ENCODE measurements around the gene HOXA10.

HOXA10 gene

DNA sequence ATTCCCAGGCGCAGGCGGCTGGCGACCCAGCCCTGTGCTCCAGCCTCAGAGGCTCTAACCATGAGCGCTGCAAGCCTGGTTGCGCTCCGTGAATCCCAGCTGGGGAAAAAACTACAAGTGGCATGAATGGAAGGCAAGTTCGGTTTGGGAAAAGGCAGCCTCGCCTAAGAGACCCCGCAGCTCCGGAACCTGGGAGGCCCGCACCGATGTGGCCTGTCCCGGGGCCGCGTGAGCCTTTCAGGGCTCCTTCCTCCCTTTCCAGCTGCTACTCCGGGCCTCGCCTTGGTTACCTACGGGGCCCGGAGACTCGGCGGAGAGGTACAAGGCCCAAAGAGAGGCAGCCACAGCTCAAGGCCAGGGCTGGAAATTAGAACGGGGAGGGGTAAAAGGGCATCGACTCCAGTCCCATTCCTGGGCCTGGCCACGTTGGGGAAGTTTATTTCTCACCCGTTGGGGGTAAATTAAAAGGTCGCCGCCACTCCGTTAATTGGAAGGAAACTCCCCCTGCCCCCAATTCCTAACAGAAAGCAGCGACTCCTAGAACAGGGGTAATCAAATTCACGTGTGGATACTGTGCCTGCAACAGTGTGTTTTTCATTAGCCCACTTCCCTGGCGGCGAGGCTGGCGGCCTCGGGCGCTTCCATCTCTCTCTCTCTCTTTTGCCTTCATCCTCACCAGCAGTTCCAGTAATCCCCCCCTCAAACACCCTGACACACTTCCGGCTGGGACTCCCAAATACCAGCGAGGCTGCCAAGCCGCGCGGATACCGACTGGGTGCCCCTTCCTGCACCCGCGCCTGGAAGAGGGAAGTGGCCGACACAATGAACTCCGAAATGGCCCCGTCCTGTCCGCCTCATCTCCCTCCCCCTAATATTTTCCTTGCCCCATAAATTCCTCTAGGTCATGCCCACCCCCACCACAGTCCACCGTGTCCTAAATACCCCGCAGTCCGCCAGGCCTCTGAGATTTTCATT, 7.3 kb downstream of the HOXA10 start:
- no peak for DNase-seq
- TF ChIP-seq GATA1 (IDR thresholded peaks at IDR 0.05; ENCODE audit: low read depth, low read length) (no peak), POLR2A (IDR thresholded peaks at IDR 0.05; ENCODE audit: low read length) (no peak)

DNA sequence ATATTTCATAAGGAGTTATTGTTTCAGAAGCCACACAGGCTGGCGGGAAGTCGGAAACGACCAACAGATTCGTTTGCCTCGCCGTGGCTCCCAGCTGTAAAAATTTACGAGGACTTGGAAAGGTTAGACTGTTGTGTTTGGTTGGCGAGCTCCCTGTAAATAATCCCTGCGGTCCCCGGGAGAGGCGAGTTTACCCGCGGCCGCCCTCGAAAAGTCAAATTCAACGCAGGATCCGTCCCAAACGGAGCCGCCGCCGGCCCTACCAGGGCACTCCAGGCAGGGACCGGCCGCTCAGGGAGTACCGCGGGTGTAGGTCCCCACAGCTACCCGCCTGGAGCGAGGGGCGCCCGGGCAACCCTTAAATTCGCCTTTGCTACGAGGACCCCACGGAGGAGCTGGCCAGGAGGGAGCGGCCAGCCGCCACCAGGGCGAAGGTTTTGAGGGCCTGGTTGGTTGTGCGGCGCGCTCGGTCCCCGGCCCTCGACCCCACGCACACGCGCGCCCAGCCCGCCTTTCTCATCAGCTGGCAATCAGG, 8.1 kb downstream of the HOXA10 start:
- DNase-seq = no peak
- TF ChIP-seq GATA1 (IDR thresholded peaks at IDR 0.05; ENCODE audit: low read depth, low read length) (no peak), POLR2A (IDR thresholded peaks at IDR 0.05; ENCODE audit: low read length) (no peak)

- peak; percentile 32 to 49 for DNase-seq
- TF ChIP-seq GATA1 (IDR thresholded peaks at IDR 0.05; ENCODE audit: low read depth, low read length) (no peak), POLR2A (IDR thresholded peaks at IDR 0.05; ENCODE audit: low read length) (no peak)
Measured at GRCh38 chr7:27165089-27165995, 8.8 kb downstream of the HOXA10 start, which contains the start of gene HOXA9. Gene HOXA9 (minus strand): TSS chr7:27165537. CDS start chr7:27165457, 80 bp downstream.

DNA sequence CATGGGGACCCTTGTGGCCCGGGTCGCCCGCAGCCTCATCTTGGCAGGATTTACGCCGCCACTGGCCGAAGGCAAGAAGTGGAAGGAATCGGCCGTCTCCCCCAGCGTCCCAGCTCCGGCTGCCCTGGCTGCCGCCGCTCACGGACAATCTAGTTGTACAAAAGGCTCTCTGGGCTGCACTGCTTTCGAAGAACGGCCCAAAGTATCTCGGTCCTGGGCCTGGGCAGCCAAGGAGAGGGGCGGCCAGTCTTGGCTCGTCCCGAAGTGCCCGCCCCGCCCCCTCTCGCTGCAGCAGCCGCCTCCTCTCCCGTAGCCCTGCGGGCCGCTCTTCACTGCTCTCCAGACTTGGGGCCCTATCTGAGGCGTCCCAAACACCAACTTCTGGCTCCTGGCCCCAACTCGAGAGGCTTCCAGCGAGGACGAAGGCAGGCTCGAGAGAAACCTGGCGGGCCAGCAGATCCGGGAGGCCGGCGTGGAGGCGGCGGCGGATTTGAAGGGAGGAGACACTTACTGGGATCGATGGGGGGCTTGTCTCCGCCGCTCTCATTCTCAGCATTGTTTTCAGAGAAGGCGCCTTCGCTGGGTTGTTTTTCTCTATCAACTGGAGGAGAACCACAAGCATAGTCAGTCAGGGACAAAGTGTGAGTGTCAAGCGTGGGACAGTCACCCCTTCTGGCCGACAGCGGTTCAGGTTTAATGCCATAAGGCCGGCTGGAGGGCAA, 9.6 kb downstream of the HOXA10 start:
- TF ChIP-seq GATA1 (IDR thresholded peaks at IDR 0.05; ENCODE audit: low read depth, low read length) (no peak), POLR2A (IDR thresholded peaks at IDR 0.05; ENCODE audit: low read length) (no peak)
- DNase-seq = peak in 1 of 2 experiments; percentile 29

DNA sequence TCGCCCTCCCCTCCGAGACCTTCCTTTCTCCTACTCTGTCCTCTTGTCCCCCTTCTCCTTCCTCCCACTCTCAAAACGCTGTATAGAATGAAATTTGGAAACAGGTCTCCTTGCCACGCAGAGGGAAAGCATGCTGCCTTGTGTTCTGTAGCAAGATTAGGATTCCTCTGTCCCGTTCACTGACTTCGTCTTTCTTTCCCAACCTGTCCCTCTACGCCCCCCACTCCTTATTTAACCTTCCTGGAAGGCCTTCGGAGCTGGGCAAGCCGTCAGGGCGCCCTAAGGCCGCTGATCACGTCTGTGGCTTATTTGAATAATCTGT, 10.1 kb downstream of the HOXA10 start:
- DNase-seq = no peak
- no peak for TF ChIP-seq POLR2A (IDR thresholded peaks at IDR 0.05; ENCODE audit: low read length)

DNA sequence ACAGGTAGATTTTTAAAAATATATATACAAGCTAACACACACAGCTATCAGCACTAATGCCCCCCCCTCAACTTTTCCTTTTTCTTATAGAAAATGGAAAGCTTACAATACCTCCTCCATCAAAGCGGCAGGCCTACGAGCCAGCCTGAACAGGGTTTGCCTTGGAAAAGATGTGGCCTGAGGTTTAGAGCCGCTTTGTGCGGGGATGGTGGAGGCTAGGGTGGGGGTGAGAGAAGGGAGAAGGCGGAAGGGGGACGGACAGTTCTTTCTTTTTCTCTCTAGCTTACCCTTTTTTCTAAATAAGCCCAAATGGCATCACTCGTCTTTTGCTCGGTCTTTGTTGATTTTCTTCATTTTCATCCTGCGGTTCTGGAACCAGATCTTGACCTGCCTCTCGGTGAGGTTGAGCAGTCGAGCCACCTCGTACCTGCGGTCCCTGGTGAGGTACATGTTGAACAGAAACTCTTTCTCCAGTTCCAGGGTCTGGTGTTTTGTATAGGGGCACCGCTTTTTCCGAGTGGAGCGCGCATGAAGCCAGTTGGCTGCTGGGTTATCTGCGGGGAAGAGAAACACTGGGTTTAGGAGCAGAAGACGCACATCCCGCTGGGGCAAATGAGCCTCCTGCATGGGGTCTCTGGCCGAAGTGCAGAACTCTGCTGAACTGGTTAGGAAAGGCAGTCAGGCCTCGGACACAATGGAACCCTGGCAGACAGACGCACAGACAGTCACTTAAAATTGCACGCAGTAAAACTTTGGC, 10.7 kb downstream of the HOXA10 start:
- no peak for DNase-seq
- TF ChIP-seq POLR2A (IDR thresholded peaks at IDR 0.05; ENCODE audit: low read length) (no peak), GATA1 (IDR thresholded peaks at IDR 0.05; ENCODE audit: low read depth, low read length) (no peak)

GRCh38 chr7:27162561-27163287, 11.4 kb downstream of the HOXA10 start:
- no peak for DNase-seq
- TF ChIP-seq POLR2A (IDR thresholded peaks at IDR 0.05; ENCODE audit: low read length) (no peak), GATA1 (IDR thresholded peaks at IDR 0.05; ENCODE audit: low read depth, low read length) (no peak)

GRCh38 chr7:27161721-27162560, 12.2 kb downstream of the HOXA10 start:
- no peak for TF ChIP-seq POLR2A (IDR thresholded peaks at IDR 0.05; ENCODE audit: low read length)
- TF ChIP-seq GATA1 (IDR thresholded peaks at IDR 0.05; ENCODE audit: low read depth, low read length) = no peak
- no peak for DNase-seq

- no peak for DNase-seq
- TF ChIP-seq GATA1 (IDR thresholded peaks at IDR 0.05; ENCODE audit: low read depth, low read length) (no peak), POLR2A (IDR thresholded peaks at IDR 0.05; ENCODE audit: low read length) (no peak)
Measured at GRCh38 chr7:27161214-27161720, 12.9 kb downstream of the HOXA10 start.

GRCh38 chr7:27160546-27161213, 13.4 kb downstream of the HOXA10 start:
- peak; percentile 80 to 88 for DNase-seq
- TF ChIP-seq GATA1 (IDR thresholded peaks at IDR 0.05; ENCODE audit: low read depth, low read length) (no peak), POLR2A (IDR thresholded peaks at IDR 0.05; ENCODE audit: low read length) (no peak)

DNA sequence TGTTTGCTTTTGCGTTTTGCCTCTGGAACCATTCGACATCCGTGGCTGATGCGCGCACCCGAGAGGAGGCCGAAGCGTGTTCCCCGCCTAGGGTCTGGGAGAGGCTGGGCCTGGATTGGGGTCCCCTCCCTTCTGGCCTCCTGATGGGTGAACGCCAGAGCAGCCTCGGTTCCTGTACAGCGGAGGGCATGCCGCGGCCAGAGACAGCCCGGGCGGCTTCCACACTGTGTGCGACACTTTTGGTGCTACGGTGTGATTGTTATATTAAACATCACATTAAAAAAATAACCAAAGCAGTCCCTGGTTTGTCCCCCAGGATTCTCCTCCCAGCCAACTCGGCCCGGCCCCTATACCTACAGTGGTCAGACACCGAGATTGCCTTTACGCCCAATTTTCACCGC, 14.0 kb downstream of the HOXA10 start:
- DNase-seq = no peak
- TF ChIP-seq POLR2A (IDR thresholded peaks at IDR 0.05; ENCODE audit: low read length) = no peak
- no peak for TF ChIP-seq GATA1 (IDR thresholded peaks at IDR 0.05; ENCODE audit: low read depth, low read length)
